Thyroid gland (tissue), 4 donors: Measurements from ENCODE around the gene PKHD1.

Source experiments
- CTCF ChIP-seq, 6 experiments: fragments of 200-600 bp in 3 of 6; fragments of 450-650 bp in 3 of 6; sonication (generic) in 3 of 6; IDR thresholded peaks; one replicate each; pipeline ENCODE4 v1.5.1; 2016 to 2019; ENCODE audit warnings: antibody characterized with exemption in 6 of 6, mild to moderate bottlenecking in 2 of 6, inconsistent platforms in 1 of 6, moderate library complexity in 1 of 6
- POLR2A ChIP-seq, 2 donors: fragments of 450-650 bp; IDR thresholded peaks; one replicate each; pipeline ENCODE4 v1.6.1; 2017; ENCODE audit warnings: antibody characterized with exemption in 2 of 2, mild to moderate bottlenecking in 2 of 2, moderate library complexity in 1 of 2

GRCh38 chr6:51901766-51902764, 185.3 kb downstream of the PKHD1 start:
- TF ChIP-seq CTCF (IDR thresholded peaks at IDR 0.05) (no peak), POLR2A (IDR thresholded peaks at IDR 0.05) (no peak)
